ENCODE data around the gene IRGQ. TPM values are rescaled to one million over a fixed set of nuclear protein-coding genes. Genes with fewer than 3 reads are reported as not detected.

IRGQ gene
- polyA plus RNA-seq, 3 donors, result 1.8 to 49.6 (median 2.9) TPM

DNA sequence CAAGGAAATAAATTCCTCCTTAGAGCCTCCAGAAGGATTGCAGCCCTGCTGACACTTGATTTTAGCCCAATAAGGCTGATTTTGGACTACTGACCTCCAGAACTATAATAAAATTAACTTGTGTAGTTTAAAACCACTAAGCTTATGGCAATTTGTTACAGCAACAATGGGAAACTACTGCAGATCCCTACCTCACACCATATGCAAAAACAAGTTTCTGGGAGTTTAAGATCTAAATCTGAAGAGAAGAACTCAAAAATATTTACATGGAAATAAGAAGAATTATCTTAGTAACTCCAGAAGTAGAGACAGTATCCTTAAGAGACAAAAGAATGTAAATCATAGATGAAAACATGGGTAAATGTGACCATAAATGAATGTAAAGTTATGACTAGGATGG is 57.0 kb downstream of the IRGQ start:
- H3K79me2 ChIP-seq (ENCODE audit: insufficient read depth, low read length), result no peaks in the 10 kb centered on the region
- no peaks in the 10 kb centered on the region for H3K27me3 ChIP-seq (ENCODE audit: control insufficient read depth in 2 of 2, insufficient read depth in 2 of 2, low read length in 2 of 2)
- DNase-seq, result no peak
- H3K9me3 ChIP-seq (replicated peaks in 1 of 2; ENCODE audit: control insufficient read depth in 1 of 2, insufficient read depth in 1 of 2, low read length in 2 of 2), result no peaks in the 10 kb centered on the region
- peaks cover 0 to 4% (median 0%) of the 10 kb centered on the region in 7 donors for H3K9me3 Mint-ChIP-seq
- H3K36me3 ChIP-seq (replicated peaks in 1 of 2; ENCODE audit: control insufficient read depth in 1 of 2, insufficient read depth in 2 of 2, low read length in 2 of 2), result peaks cover 35 to 59% of the 10 kb centered on the region in 2 donors
- H3K9ac ChIP-seq (ENCODE audit: insufficient read depth, low read length, poor library complexity, severe bottlenecking), result no peak overlapping the region
- H3K4me1 ChIP-seq (ENCODE audit: control insufficient read depth in 1 of 2, insufficient read depth in 2 of 2, low read length in 2 of 2), result peaks cover 4 to 5% of the 10 kb centered on the region in 2 donors
- H3K4me1 Mint-ChIP-seq, result peaks cover 9% of the 10 kb centered on the region
- H4K20me1 ChIP-seq (ENCODE audit: insufficient read depth, low read length), result peaks cover 4% of the 10 kb centered on the region
- no peak overlapping the region for H2AFZ ChIP-seq (ENCODE audit: insufficient read depth, low read depth, low read length, poor library complexity, severe bottlenecking)
- H3K4me2 ChIP-seq (replicated peaks; ENCODE audit: extremely low read depth, low read length, poor library complexity, severe bottlenecking), result no peak overlapping the region
- peaks cover 0 to 3% (median 0%) of the 10 kb centered on the region in 3 donors for H3K27me3 Mint-ChIP-seq (ENCODE audit: low read depth in 3 of 3)
- no peak overlapping the region for H3K27ac ChIP-seq (ENCODE audit: low read depth in 1 of 2, low read length in 2 of 2)
- H3K27ac Mint-ChIP-seq, result no peak overlapping the region
- H3K36me3 Mint-ChIP-seq, result peaks cover 57 to 76% of the 10 kb centered on the region in 2 donors
- H3K4me3 ChIP-seq (replicated peaks in 1 of 3; ENCODE audit: low read depth in 2 of 3, low read length in 3 of 3), result no peak overlapping the region
- intact Hi-C loops (cut with micrococcal nuclease), result loop anchor here in 1 of 2 donors (10.0 kb wide), 1 partner anchor 56 kb away; the partner anchor contains the start of genes IRGQ and ZNF576
- H3K4me3 Mint-ChIP-seq, result no peak overlapping the region
- TF ChIP-seq, protein P1, sequence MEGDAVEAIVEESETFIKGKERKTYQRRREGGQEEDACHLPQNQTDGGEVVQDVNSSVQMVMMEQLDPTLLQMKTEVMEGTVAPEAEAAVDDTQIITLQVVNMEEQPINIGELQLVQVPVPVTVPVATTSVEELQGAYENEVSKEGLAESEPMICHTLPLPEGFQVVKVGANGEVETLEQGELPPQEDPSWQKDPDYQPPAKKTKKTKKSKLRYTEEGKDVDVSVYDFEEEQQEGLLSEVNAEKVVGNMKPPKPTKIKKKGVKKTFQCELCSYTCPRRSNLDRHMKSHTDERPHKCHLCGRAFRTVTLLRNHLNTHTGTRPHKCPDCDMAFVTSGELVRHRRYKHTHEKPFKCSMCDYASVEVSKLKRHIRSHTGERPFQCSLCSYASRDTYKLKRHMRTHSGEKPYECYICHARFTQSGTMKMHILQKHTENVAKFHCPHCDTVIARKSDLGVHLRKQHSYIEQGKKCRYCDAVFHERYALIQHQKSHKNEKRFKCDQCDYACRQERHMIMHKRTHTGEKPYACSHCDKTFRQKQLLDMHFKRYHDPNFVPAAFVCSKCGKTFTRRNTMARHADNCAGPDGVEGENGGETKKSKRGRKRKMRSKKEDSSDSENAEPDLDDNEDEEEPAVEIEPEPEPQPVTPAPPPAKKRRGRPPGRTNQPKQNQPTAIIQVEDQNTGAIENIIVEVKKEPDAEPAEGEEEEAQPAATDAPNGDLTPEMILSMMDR (IDR thresholded peaks at IDR 0.05), result no peak

DNA sequence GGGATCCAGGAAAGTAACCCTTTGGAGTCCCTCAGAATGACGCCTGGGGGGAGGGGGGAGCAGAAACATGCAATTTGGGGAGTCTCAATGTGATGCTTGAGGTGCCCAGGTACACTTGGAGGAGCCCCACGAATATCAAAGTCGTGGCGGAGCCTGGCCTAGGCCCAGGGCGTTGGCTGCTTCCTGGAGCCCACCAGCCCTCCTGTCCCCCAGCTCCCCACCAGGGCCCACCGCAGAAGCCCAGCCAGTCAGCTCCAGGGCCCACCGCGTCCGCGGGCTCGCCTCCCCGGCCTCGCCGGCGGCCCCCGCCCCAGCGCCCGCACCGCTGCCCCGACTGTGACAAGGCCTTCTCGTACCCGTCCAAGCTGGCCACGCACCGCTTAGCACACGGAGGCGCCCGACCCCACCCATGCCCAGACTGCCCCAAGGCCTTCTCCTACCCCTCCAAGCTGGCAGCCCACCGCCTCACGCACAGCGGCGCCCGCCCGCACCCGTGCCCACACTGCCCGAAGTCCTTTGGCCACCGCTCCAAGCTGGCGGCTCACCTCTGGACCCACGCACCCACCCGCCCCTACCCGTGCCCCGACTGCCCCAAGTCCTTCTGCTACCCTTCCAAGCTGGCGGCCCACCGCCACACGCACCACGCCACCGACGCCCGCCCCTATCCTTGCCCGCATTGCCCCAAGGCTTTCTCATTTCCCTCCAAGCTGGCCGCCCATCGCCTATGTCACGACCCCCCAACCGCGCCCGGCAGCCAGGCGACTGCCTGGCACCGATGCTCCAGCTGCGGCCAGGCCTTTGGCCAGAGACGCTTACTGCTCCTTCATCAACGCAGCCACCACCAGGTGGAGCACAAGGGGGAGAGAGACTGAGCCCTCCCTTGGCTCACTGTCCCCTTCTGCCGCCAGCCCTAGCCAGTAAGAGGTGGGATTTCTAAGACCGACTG is 60.8 kb downstream of the IRGQ start:
- H3K36me3 ChIP-seq (replicated peaks in 1 of 2; ENCODE audit: control insufficient read depth in 1 of 2, insufficient read depth in 2 of 2, low read length in 2 of 2), result peaks cover 7 to 22% of the 10 kb centered on the region in 2 donors
- no peak overlapping the region for H3K4me3 ChIP-seq (replicated peaks in 1 of 3; ENCODE audit: low read depth in 2 of 3, low read length in 3 of 3)
- no peak overlapping the region for H3K27ac ChIP-seq (ENCODE audit: low read depth in 1 of 2, low read length in 2 of 2)
- 90% methylated on average over 46 of the region's 62 CpGs for WGBS (ENCODE audit: insufficient coverage)
- peak in 2 of 3 donors; percentile 12 to 35 for DNase-seq
- H3K4me1 ChIP-seq (ENCODE audit: control insufficient read depth in 1 of 2, insufficient read depth in 2 of 2, low read length in 2 of 2), result peaks cover 16 to 22% of the 10 kb centered on the region in 2 donors
- no peaks in the 10 kb centered on the region for H3K27me3 ChIP-seq (ENCODE audit: control insufficient read depth in 2 of 2, insufficient read depth in 2 of 2, low read length in 2 of 2)
- peaks cover 25% of the 10 kb centered on the region for H3K4me1 Mint-ChIP-seq
- peaks cover 0 to 4% (median 0%) of the 10 kb centered on the region in 7 donors for H3K9me3 Mint-ChIP-seq
- no peak overlapping the region for H2AFZ ChIP-seq (ENCODE audit: insufficient read depth, low read depth, low read length, poor library complexity, severe bottlenecking)
- intact Hi-C loops (cut with micrococcal nuclease), result loop anchor here (5.0 to 10.0 kb wide), 2 partner anchors 47 to 60 kb away; partner anchors contain the start of genes IRGQ (in 1 of the 2) and ZNF576 (in 1 of the 2)
- H3K27me3 Mint-ChIP-seq (ENCODE audit: low read depth in 3 of 3), result peaks cover 0 to 5% (median 0%) of the 10 kb centered on the region in 3 donors
- no peaks in the 10 kb centered on the region for H3K79me2 ChIP-seq (ENCODE audit: insufficient read depth, low read length)
- H4K20me1 ChIP-seq (ENCODE audit: insufficient read depth, low read length), result peaks cover 4% of the 10 kb centered on the region
- H3K4me2 ChIP-seq (replicated peaks; ENCODE audit: extremely low read depth, low read length, poor library complexity, severe bottlenecking), result no peak overlapping the region
- H3K36me3 Mint-ChIP-seq, result peaks cover 28 to 39% of the 10 kb centered on the region in 2 donors
- peak overlapping the region in 1 of 7 donors; percentile 19 for H3K27ac Mint-ChIP-seq
- no peaks in the 10 kb centered on the region for H3K9me3 ChIP-seq (replicated peaks in 1 of 2; ENCODE audit: control insufficient read depth in 1 of 2, insufficient read depth in 1 of 2, low read length in 2 of 2)
- no peak overlapping the region for H3K4me3 Mint-ChIP-seq
- H3K9ac ChIP-seq (ENCODE audit: insufficient read depth, low read length, poor library complexity, severe bottlenecking), result no peak overlapping the region
- TF ChIP-seq, protein P1 (IDR thresholded peaks at IDR 0.05), result peak; percentile 41

Other genes with a start within 250 kb of the IRGQ start
- gene CD177, start 242.4 kb downstream of the IRGQ start, polyA plus RNA-seq, result not detected
- under 1 TPM in 1 of 3 donors, not detected in 2; 0.16 TPM for gene TEX101, start 181.2 kb downstream of the IRGQ start, polyA plus RNA-seq
- gene LYPD3, start 130.5 kb downstream of the IRGQ start, polyA plus RNA-seq, result 10 to 100 TPM in 1 of 3 donors, under 1 TPM in 2; 0.24 to 22.9 (median 0.48) TPM
- 1 to 10 TPM; 1.4 to 3.4 (median 1.7) TPM for gene PHLDB3, start 91.4 kb downstream of the IRGQ start, polyA plus RNA-seq
- 100 to 1,000 TPM in 2 of 3 donors, 10 to 100 TPM in 1; 71.2 to 135 (median 111) TPM for gene ETHE1, start 68.9 kb downstream of the IRGQ start, polyA plus RNA-seq
- gene ZNF575, start 62.9 kb downstream of the IRGQ start, polyA plus RNA-seq, result under 1 TPM; 0.25 to 0.79 (median 0.29) TPM
- 10 to 100 TPM; 13.1 to 23.0 (median 19.3) TPM for gene XRCC1, start 20.6 kb downstream of the IRGQ start, polyA plus RNA-seq
- 1 to 10 TPM in 1 of 3 donors, under 1 TPM in 2; 0.83 to 1.3 (median 0.93) TPM for gene PINLYP, start 20.3 kb downstream of the IRGQ start, polyA plus RNA-seq
- 1 to 10 TPM; 3.6 to 8.4 (median 7.2) TPM for gene ZNF576, start 461 bp upstream of the IRGQ start, polyA plus RNA-seq
- gene SRRM5, start 16.0 kb upstream of the IRGQ start, polyA plus RNA-seq, result under 1 TPM in 1 of 3 donors, not detected in 2; 0.36 TPM
- gene ZNF428, start 23.5 kb upstream of the IRGQ start, polyA plus RNA-seq, result 1 to 10 TPM; 3.8 to 5.6 (median 3.9) TPM
- gene CADM4, start 43.7 kb upstream of the IRGQ start, polyA plus RNA-seq, result under 1 TPM; 0.10 to 0.91 (median 0.31) TPM
- 1,000 to 10,000 TPM in 1 of 3 donors, 100 to 1,000 TPM in 2; 212 to 1,340 (median 284) TPM for gene PLAUR, start 74.0 kb upstream of the IRGQ start, polyA plus RNA-seq
- not detected for gene IRGC, start 119.9 kb upstream of the IRGQ start, polyA plus RNA-seq
- gene SMG9, start 158.8 kb upstream of the IRGQ start, polyA plus RNA-seq, result 10 to 100 TPM in 1 of 3 donors, 1 to 10 TPM in 2; 1.3 to 26.1 (median 2.4) TPM
- gene KCNN4, start 184.8 kb upstream of the IRGQ start, polyA plus RNA-seq, result 10 to 100 TPM; 12.9 to 70.4 (median 17.1) TPM
- gene LYPD5, start 206.3 kb upstream of the IRGQ start, polyA plus RNA-seq, result under 1 TPM; 0.19 to 0.39 (median 0.24) TPM
- 1 to 10 TPM in 2 of 3 donors, under 1 TPM in 1; 0.80 to 2.5 (median 2.0) TPM for gene ZNF283, start 231.2 kb upstream of the IRGQ start, polyA plus RNA-seq

All from CD14-positive monocyte (primary cell).